Bronchial epithelial cell (primary cell): Measurements from ENCODE around the gene CELF4. TPM values are rescaled to one million over a fixed set of nuclear protein-coding genes. Genes with fewer than 3 reads are reported as not detected.

ENCODE experiments used
- DNase-seq: peaks from one replicate; pipeline ENCODE4 v3.0.0-alpha.2; 2010; ENCODE audit warnings: low read depth
- FAIRE-seq: peaks from 2 replicates; lab custom pipeline; 2011; peaks lifted over from hg19 to GRCh38; lab: Jason Lieb, UNC
- H3K27me3 ChIP-seq: 2 replicates; pipeline ENCODE4 v1.5.1; 2011; ENCODE audit warnings: low read length; ENCODE audit not compliant: control insufficient read depth, insufficient read depth
- H3K36me3 ChIP-seq: 2 replicates; pipeline ENCODE4 v1.5.1; 2011; ENCODE audit warnings: low read length; ENCODE audit not compliant: control insufficient read depth, insufficient read depth
- H3K4me3 ChIP-seq: 2 replicates; pipeline ENCODE4 v1.5.1; 2011; ENCODE audit warnings: mild to moderate bottlenecking, low read depth, low read length, control low read depth
- total RNA-seq: library from RNA; depleted of rRNA; stranded (reverse); fragments of >200 nt; gene quantifications from 2 replicates; pipeline ENCODE4 v1.2.1, GENCODE V29; 2014
- TF ChIP-seq, protein P1 (sequence below): IDR thresholded peaks from 2 replicates; pipeline ENCODE4 v1.5.1; 2011; ENCODE audit warnings: mild to moderate bottlenecking, moderate library complexity, low read length, control low read depth, inconsistent platforms; ENCODE audit not compliant: insufficient read depth, severe bottlenecking

CELF4 gene
- total RNA-seq, 1 donor from 2014 or later, result not detected

DNA sequence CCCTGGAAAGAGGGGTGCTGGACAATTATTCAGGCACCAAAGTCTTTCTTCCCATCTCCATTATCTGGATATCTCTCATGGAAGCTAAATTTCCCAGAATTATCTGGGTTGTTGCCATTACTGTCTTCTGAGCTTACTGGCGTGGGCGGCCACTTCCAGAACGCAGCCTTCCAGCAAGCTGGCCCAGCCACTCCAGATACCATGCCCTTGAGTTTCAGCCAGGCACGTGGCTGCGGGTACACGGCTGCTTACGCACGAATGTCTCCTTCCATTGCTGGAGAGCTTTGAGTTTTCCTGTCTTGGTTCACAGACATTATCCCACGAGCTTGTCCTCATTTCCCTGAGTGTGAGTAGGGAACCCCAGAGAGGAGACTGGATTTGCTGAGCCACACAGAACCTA lies 32.7 kb downstream of the CELF4 start:
- no peak for FAIRE-seq
- no peaks in the 10 kb centered on the region for H3K36me3 ChIP-seq
- H3K27me3 ChIP-seq, result peaks cover 3% of the 10 kb centered on the region

DNA sequence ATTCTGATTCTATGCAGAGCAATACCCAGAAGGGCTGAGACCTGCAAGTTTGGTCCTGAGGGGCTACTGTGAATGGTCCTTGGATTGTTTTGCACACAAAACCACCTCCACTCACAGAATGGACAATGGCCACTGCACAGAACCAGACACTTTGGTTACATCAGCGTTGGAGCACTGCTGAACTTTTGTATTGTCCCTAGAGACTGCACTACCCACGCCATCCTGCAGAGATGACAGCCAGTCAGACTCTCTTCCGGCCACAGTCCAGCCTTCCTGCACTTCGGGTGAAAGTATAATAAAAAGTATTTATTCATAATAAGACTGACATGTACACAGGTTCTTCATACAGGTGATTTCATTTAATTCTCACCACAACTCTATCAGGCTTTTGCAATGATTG lies 35.7 kb downstream of the CELF4 start:
- no peaks in the 10 kb centered on the region for H3K36me3 ChIP-seq
- H3K4me3 ChIP-seq, result no peak overlapping the region
- H3K27me3 ChIP-seq, result peaks cover 10% of the 10 kb centered on the region
- no peak for DNase-seq
- TF ChIP-seq, protein P1, sequence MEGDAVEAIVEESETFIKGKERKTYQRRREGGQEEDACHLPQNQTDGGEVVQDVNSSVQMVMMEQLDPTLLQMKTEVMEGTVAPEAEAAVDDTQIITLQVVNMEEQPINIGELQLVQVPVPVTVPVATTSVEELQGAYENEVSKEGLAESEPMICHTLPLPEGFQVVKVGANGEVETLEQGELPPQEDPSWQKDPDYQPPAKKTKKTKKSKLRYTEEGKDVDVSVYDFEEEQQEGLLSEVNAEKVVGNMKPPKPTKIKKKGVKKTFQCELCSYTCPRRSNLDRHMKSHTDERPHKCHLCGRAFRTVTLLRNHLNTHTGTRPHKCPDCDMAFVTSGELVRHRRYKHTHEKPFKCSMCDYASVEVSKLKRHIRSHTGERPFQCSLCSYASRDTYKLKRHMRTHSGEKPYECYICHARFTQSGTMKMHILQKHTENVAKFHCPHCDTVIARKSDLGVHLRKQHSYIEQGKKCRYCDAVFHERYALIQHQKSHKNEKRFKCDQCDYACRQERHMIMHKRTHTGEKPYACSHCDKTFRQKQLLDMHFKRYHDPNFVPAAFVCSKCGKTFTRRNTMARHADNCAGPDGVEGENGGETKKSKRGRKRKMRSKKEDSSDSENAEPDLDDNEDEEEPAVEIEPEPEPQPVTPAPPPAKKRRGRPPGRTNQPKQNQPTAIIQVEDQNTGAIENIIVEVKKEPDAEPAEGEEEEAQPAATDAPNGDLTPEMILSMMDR, result no peak
- no peak for FAIRE-seq

More for the DNA sequence above, 32.7 kb downstream of the CELF4 start:
- no peak for DNase-seq
- H3K4me3 ChIP-seq, result no peak overlapping the region
- TF ChIP-seq, protein P1, result no peak

DNA sequence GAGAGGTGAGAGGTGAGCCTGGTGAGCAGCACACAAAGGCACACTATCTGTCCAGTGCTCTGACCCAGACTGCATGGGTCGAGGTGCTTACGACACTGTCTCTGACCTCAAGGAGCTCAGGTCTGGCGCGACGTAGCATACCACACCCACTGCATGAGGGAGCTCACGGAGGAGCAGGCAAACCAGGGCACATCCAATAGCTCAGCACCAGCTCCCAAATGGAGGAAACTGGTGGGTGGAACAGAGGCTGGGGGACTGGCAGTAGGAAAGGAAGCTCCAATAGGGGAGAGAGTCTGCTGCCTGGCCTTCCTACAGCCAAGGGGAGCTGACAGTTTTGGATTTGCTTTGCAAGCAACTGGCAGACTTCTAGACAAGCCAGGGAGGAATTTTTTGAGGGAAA lies 36.3 kb downstream of the CELF4 start:
- FAIRE-seq (no peak), DNase-seq (no peak)
- Histone ChIP-seq H3K27me3 (peaks cover 13% of the 10 kb centered on the region), H3K36me3 (no peaks in the 10 kb centered on the region), H3K4me3 (no peak overlapping the region)
- TF ChIP-seq, protein P1, result no peak

DNA sequence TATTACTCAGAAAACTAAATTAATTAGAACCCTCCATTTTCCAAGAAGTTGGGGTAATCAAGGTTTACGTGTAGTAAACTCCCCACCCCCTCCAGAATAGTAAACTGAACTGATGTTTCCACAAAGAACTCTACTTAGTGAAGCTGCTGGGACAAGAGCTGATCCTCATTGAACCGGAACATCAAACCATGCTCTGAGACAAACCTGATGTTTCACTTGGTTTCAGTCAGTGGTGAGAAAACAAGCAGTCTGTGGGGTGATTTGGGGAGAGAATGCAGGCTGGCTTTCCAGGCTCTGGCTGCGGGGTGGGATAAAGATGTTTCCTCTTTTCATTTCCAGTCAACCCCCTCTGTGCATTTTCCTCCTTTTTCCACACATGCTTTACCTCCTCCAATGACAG lies 38.2 kb downstream of the CELF4 start:
- FAIRE-seq (no peak), DNase-seq (no peak)
- H3K27me3 ChIP-seq, result peaks cover 17% of the 10 kb centered on the region
- TF ChIP-seq, protein P1, result no peak
- no peaks in the 10 kb centered on the region for H3K36me3 ChIP-seq
- H3K4me3 ChIP-seq, result no peak overlapping the region

DNA sequence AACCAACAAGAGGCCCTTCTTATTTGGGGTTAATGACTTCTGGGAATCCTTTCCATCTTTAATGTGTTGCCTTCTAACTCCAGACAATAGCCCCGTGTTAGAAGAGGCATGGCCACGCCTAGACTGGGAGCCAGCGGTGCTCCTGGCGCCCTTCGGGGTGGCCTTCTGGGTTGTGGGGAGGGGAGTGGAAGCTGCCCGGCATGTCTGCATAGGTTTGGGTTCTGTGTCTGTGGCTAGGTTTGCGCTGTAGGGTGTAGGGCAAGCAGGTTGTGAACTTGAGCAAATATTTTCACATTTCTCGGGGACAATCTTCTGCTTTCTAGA lies 40.4 kb downstream of the CELF4 start:
- peaks cover 17% of the 10 kb centered on the region for H3K27me3 ChIP-seq
- H3K36me3 ChIP-seq, result no peaks in the 10 kb centered on the region
- DNase-seq (no peak), FAIRE-seq (no peak)
- no peak overlapping the region for H3K4me3 ChIP-seq
- TF ChIP-seq, protein P1, result no peak

DNA sequence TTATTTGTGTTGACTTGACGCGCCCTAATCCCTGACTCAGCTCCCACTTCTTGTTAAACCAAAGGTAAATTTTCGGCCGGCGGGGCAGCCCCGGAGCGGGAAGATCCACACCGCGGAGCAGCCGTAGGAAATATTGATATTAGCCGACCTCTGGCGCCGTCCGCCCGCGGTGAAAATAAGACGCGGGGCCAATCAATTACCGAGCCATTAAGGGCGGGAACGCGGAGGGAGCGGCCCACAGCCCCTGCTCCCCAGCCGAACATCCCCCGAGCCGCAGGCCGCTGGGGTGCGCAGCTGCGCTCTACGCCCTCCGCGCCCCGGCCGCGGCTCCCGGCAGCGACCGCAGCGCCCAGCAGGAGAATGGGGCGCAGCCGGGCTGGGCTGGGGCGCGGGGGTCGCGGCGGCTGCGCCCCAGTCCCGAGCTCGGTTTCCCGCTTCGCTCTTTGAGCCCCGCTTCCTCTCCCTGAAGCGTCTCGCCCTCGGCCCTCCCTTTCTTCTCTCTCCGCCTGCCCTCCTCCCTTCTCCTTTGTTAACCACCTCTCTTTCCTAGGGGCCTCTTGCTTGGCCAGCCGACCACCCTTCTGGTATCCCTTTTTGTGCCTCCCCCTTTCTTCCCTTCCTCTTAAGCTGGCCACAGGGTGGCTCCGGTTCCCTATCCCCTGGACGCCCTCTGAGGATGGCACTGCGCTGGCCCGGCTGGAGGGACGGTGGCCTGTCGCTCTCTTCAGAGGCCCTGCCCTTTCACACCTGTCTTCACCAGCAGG lies 40.9 kb downstream of the CELF4 start:
- TF ChIP-seq, protein P1, result no peak

More for the DNA sequence above, 40.9 kb downstream of the CELF4 start:
- FAIRE-seq, result no peak
- Histone ChIP-seq H3K36me3 (no peaks in the 10 kb centered on the region), H3K4me3 (no peak overlapping the region), H3K27me3 (peaks cover 17% of the 10 kb centered on the region)
- no peak for DNase-seq
